ENCODE data around the gene GAB3.
A peak's percentile ranks its signal among the peaks of the same experiment; 100 is the strongest.

GAB3 gene

DNA sequence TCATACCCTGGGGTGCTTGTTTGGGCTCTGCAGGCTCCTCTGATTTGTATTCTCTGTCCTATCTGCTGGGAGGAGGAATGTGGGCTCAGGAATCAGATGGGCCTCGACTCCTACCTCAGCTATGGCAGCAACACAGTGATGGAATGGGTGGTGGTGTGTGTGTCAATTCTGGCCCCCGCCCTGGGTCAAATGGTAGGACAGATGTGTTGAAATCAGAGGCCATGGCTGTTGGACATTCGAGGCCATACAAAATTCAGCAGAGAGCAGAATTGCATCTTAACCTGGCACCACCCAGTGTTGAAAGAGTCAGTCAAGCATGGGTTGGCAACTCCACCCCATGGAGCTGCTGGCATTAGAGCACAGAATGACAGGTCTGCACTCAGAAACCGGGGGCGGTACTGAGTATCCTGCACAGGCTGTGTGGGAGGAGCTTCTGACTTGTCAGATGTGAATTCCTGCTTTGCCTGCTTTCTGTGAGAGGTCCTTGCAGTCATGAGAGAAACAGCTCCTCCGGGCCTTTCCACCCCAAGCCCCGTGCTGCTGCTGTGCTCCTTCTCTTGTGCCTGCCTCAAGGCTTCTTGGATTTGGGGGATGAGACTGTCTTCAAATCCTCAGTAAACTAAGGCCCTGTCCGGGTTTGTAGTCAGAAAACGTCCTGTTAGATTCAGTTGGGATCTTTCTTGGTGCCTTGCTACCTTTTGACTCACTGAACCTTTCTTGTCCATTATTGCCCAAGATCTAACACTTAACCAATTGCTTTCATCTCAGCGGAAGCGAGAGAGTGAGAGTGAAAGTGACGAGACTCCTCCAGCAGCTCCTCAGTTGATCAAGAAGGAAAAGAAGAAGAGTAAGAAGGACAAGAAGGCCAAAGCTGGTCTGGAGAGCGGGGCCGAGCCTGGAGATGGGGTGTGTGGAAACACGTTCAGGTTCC lies 24.8 kb upstream of the GAB3 start:
- H4K20me1 ChIP-seq (ENCODE audit: insufficient read depth, low read length) = no peaks in the 10 kb centered on the region

DNA sequence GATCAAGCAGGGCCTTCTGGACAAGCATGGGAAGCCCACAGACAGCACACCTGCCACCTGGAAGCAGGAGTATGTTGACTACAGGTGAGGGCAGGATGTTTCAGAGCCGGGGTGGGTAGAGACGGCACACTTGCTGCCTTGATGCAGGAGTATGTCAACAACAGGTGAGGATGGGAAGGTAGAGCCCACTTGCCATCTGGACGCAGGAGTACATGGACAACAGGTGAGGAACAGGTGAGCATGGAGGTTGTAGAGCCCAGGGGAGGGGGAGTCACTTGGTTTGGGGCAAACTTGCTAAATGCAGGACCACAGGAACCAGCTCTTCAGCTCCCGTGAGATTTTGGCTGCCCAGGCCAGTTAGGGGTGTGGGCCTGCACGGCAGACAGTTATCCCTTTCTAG lies 23.7 kb upstream of the GAB3 start:
- H4K20me1 ChIP-seq (ENCODE audit: insufficient read depth, low read length) = no peaks in the 10 kb centered on the region
- H3K9ac ChIP-seq (ENCODE audit: low read length) = no peak overlapping the region
- H3F3A ChIP-seq (ENCODE audit: insufficient read depth, low read length) = no peaks in the 10 kb centered on the region
- no peak overlapping the region for H2AFZ ChIP-seq (ENCODE audit: low read length)
- H3K4me2 ChIP-seq (ENCODE audit: low read length) = no peak overlapping the region
- TF ChIP-seq, protein P1, sequence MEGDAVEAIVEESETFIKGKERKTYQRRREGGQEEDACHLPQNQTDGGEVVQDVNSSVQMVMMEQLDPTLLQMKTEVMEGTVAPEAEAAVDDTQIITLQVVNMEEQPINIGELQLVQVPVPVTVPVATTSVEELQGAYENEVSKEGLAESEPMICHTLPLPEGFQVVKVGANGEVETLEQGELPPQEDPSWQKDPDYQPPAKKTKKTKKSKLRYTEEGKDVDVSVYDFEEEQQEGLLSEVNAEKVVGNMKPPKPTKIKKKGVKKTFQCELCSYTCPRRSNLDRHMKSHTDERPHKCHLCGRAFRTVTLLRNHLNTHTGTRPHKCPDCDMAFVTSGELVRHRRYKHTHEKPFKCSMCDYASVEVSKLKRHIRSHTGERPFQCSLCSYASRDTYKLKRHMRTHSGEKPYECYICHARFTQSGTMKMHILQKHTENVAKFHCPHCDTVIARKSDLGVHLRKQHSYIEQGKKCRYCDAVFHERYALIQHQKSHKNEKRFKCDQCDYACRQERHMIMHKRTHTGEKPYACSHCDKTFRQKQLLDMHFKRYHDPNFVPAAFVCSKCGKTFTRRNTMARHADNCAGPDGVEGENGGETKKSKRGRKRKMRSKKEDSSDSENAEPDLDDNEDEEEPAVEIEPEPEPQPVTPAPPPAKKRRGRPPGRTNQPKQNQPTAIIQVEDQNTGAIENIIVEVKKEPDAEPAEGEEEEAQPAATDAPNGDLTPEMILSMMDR (IDR thresholded peaks at IDR 0.05; ENCODE audit: low read length) = no peak
- no peak for TF ChIP-seq EZH2 (IDR thresholded peaks at IDR 0.05; ENCODE audit: borderline replicate concordance, low read length)
- H3K4me3 ChIP-seq (ENCODE audit: low read depth, low read length, poor library complexity, severe bottlenecking) = no peak overlapping the region
- H3K9me3 ChIP-seq (ENCODE audit: low read length) = no peaks in the 10 kb centered on the region
- no peaks in the 10 kb centered on the region for H3K9me2 ChIP-seq (ENCODE audit: low read depth, low read length)
- no peak overlapping the region for H3K27ac ChIP-seq (ENCODE audit: low read depth, low read length, poor library complexity, severe bottlenecking)
- H3K79me2 ChIP-seq (ENCODE audit: insufficient read depth, low read length) = no peaks in the 10 kb centered on the region
- no peaks in the 10 kb centered on the region for H3K4me1 ChIP-seq (ENCODE audit: insufficient read depth, low read length, severe bottlenecking)
- H3K27me3 ChIP-seq (ENCODE audit: insufficient read depth, low read length) = no peaks in the 10 kb centered on the region
- H3K36me3 ChIP-seq (ENCODE audit: insufficient read depth, low read length) = peaks cover 89% of the 10 kb centered on the region

More for the DNA sequence above, 24.8 kb upstream of the GAB3 start:
- H3K9ac ChIP-seq (ENCODE audit: low read length) = no peak overlapping the region
- no peak for TF ChIP-seq EZH2 (IDR thresholded peaks at IDR 0.05; ENCODE audit: borderline replicate concordance, low read length)
- TF ChIP-seq, protein P1 (IDR thresholded peaks at IDR 0.05; ENCODE audit: low read length) = no peak
- H3K27ac ChIP-seq (ENCODE audit: low read depth, low read length, poor library complexity, severe bottlenecking) = no peak overlapping the region
- no peaks in the 10 kb centered on the region for H3K79me2 ChIP-seq (ENCODE audit: insufficient read depth, low read length)
- H3K36me3 ChIP-seq (ENCODE audit: insufficient read depth, low read length) = peaks cover 78% of the 10 kb centered on the region
- H3K9me3 ChIP-seq (ENCODE audit: low read length) = no peaks in the 10 kb centered on the region
- H3K9me2 ChIP-seq (ENCODE audit: low read depth, low read length) = no peaks in the 10 kb centered on the region
- no peaks in the 10 kb centered on the region for H3K4me1 ChIP-seq (ENCODE audit: insufficient read depth, low read length, severe bottlenecking)
- no peak overlapping the region for H2AFZ ChIP-seq (ENCODE audit: low read length)
- H3F3A ChIP-seq (ENCODE audit: insufficient read depth, low read length) = no peaks in the 10 kb centered on the region
- H3K27me3 ChIP-seq (ENCODE audit: insufficient read depth, low read length) = no peaks in the 10 kb centered on the region
- H3K4me3 ChIP-seq (ENCODE audit: low read depth, low read length, poor library complexity, severe bottlenecking) = no peak overlapping the region
- H3K4me2 ChIP-seq (ENCODE audit: low read length) = no peak overlapping the region

DNA sequence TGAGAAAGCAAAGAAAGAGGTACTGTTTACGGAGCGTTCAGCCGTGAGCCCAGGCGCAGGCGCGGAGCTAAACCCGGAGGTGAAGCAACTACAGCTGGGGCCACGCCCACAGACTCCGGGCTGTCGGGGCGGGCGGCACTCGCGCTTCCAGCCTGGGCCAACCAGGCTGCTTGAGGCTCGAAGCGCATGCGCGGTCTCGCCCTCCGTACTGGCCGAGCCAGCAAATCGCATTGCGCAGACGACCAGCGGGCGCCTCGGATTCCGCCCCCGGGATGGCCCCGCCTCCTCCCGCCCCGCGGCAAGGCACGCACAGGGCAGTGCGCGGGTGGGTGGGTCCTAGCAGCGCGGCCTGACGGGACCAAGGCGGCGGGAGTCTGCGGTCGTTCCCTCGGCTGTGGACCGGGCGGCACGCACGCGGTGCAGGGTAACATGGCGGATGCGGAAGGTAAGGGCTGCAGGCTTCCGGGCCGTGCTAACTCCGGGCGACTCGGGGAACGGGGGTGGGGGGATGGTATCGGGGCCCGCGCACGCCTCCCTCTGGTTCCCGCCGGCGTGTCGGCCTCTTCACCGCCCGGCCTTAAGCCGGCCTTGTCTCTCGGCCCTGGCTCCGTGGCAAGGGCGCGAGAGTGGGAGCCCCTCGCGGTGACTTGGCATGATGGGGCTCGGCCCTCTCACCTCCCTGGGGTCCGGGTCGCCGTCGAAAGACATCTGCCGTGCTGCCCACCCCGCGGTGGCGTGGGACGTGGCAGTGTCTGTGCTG lies 11.8 kb upstream of the GAB3 start, which contains the start of gene DKC1:
Gene DKC1, plus strand, starts transcription at position 328 of the 760 bp plus-strand sequence. Its CDS starts 102 bp downstream, at position 430.
- Histone ChIP-seq H3K4me1 (ENCODE audit: insufficient read depth, low read length, severe bottlenecking) (peaks cover 18% of the 10 kb centered on the region), H3K9me3 (ENCODE audit: low read length) (no peaks in the 10 kb centered on the region), H3K36me3 (ENCODE audit: insufficient read depth, low read length) (peaks cover 38% of the 10 kb centered on the region), H4K20me1 (ENCODE audit: insufficient read depth, low read length) (no peaks in the 10 kb centered on the region), H3K27me3 (ENCODE audit: insufficient read depth, low read length) (no peaks in the 10 kb centered on the region), H2AFZ (ENCODE audit: low read length) (no peak within 1 kb of the TSS), H3K4me2 (ENCODE audit: low read length) (peak within 1 kb of the TSS; percentile 87), H3K4me3 (ENCODE audit: low read depth, low read length, poor library complexity, severe bottlenecking) (peak within 1 kb of the TSS; percentile 100), H3F3A (ENCODE audit: insufficient read depth, low read length) (no peaks in the 10 kb centered on the region), H3K9me2 (ENCODE audit: low read depth, low read length) (no peaks in the 10 kb centered on the region), H3K79me2 (ENCODE audit: insufficient read depth, low read length) (peaks cover 21% of the 10 kb centered on the region), H3K27ac (ENCODE audit: low read depth, low read length, poor library complexity, severe bottlenecking) (peak within 1 kb of the TSS; percentile 89), H3K9ac (ENCODE audit: low read length) (peak within 1 kb of the TSS; percentile 99)
- TF ChIP-seq, protein P1 (IDR thresholded peaks at IDR 0.05; ENCODE audit: low read length) = no peak
- TF ChIP-seq EZH2 (IDR thresholded peaks at IDR 0.05; ENCODE audit: borderline replicate concordance, low read length) = no peak
